Activated CD4-positive, alpha-beta T cell treated with anti-CD3 and anti-CD28 coated beads, Interleukin-2, Interleukin-4, amounts not matched to agents 100 ng/mL and 50 ng/mL, durations not matched to agents 16 hours and 8 hours (primary cell): ENCODE results near the gene NMUR1.
"Not testable (repeated sequence)": the region's sequence is repeated elsewhere in the genome, so short reads cannot be mapped to it uniquely, and the experiment has no call there.

Source experiments
- DNase-seq: peaks from one replicate; pipeline ENCODE4 v3.0.0-alpha.2; 2020; ENCODE audit warnings: low spot score

The NMUR1 gene, protein sequence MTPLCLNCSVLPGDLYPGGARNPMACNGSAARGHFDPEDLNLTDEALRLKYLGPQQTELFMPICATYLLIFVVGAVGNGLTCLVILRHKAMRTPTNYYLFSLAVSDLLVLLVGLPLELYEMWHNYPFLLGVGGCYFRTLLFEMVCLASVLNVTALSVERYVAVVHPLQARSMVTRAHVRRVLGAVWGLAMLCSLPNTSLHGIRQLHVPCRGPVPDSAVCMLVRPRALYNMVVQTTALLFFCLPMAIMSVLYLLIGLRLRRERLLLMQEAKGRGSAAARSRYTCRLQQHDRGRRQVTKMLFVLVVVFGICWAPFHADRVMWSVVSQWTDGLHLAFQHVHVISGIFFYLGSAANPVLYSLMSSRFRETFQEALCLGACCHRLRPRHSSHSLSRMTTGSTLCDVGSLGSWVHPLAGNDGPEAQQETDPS

DNA sequence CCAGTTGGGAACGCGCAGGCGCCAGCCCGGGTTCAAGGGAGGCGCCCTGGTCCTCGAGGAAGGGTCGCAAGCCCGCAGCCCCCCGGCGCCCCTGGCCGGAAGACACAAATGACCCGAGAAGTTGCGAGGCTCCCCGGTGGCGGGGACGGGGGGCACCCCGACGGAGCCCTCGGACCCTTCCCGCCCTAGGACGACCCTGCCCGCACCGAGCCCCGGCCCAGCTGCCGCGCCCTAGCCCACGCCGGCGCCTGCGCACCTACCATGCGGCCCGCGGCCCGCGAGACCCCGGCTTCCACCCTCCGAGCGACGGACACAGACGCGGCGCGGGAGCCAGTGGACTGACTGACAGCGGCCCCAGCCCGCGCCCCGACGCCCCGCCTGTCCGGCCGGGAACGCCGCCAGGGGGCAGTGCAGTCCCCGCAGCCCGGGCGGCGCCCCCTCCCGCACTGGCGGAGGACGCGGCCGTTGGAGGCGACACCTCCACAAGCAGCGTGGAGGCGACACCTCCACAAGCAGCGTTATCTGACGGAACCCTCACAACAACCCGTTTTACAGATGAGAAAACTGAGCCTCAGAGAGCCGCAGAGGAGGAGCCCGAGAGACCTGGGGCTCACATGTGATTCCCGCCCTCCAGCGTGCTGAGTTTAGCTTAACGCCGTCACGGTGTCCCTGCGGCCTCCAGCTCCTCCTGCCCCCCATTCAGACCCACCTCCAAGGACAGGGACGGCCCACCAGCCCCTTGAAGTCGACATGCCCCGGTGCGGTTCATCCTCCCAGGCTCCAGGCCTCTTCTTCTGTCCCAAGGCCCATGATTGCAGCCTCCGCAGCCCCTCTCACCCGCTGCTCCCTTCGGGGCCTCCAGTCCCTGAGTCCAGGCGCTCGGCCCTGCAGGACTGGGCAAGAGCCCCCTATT is at the start of gene NMUR1:
NMUR1 (minus strand) TSS at position 347 of the 913 bp plus-strand sequence; CDS start at position 263, 84 bp downstream.
- peak; percentile 63 for DNase-seq

DNA sequence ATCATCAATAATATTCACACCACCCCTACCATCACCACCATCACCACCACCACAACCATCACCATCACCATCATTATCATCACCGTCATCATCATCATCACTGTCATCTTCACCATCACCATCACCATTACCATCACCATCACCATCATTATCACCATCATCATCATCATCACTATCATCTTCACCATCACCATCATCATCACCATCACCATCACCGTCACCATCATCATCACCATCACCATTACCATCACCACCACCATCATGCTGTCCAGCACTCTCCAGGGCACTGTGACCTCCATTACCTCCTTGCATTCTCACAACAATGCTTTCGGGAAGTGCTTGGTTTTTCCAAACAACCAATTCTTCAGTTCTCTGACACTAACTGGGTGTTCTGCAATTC is 49.3 kb upstream of the NMUR1 start:
- DNase-seq, result no peak

DNA sequence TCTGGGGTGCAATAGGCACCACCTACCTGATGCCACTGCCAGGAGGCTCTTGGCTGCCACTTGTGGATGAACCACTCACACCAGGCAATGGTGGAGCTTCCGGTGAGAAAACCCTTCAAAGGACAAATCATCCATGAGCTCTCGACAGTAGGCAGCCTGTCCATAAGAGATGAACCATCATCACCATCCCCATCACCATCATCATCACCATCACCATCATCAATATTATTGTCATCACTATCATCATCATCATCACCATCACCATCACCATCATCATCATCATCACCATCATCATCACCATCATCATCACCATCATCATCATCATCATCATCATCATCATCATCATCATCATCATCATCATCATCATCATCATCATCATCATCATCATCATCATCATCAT is 48.4 kb upstream of the NMUR1 start:
- not testable (repeated sequence) for DNase-seq

DNA sequence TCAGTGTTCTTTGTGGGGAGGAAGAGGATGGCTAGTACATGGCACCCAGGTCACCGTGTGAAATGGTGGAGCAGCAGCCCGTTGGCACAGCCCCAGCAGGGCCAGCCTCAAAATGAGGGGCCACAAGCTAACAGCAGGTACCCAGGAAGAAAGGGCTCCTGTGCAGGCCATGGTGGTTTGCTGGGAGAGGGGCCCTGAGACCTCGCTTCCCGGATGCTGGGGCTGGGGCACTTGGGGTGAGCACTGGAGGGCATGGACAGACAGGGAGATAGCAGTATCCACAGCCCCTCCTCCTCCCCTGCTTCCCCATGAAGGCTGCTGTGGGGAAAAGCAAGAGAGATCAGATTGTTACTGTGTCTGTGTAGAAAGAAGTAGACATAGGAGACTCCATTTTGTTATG is 46.2 kb upstream of the NMUR1 start:
- DNase-seq, result no peak

DNA sequence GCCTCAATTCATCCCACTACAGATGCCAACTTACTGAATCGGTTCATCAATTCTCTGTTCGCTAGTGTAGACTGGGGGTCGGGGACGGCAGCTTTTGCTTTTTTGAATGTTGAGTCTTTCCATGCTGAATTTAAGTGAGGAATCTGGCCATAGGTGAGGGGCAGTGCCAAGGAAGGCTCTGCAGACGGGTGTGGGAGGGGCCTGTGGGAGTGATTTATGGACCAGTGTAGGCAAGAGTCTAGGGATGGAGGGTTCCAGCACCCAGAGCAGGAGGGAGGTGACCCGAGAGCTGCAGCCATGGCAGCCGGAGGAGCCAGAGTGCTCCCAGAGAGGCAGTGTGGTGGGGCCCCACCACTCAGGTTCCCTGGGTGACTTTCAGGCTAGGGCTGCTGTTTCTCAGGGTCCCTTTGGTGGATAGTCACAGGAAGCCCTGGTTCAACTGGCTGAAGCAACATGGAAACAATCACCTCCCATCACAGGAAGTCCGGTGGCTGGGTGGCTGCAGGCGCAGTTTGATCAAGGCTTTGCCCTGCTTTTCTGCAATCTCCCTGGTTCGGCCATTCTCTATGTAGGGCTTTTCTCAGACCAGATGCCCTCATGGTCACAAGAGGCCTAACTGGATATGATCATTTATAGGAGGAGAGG is 45.5 kb upstream of the NMUR1 start:
- no peak for DNase-seq

DNA sequence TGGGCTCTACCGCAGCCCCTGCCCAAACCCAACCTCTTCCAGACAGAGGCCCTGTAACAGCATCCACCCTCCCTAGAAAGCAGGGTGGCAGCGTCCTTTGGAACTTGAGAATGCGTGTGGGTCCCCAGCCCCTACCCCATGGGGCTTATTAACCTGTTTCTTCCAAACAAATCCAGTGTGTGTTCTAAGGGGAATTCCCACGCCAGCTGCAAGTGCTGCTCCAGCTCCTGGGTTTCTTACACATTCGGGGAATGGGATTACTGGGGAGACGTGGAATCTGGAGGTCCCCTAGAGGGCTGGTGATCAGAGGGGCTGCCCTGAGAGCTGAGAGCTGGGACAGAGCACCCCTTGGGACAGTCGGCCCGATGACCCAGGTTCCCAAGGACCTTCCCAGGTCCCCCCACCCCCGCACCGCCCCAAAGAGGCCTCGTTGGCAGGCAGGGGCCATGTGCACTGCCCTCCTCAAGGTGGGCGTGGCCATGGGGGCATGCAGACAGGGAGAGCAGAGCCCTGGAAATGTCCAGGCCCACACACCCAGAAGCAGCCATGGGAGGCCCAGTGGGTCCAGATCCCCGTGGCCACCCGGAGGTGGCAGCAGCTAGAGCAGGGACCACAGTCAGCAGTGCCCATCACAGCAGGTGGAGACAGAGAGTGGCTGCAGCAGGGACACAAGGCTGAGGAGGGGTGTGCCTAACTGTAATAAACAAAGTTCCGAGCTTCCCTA is 43.6 kb upstream of the NMUR1 start:
- DNase-seq, result no peak

DNA sequence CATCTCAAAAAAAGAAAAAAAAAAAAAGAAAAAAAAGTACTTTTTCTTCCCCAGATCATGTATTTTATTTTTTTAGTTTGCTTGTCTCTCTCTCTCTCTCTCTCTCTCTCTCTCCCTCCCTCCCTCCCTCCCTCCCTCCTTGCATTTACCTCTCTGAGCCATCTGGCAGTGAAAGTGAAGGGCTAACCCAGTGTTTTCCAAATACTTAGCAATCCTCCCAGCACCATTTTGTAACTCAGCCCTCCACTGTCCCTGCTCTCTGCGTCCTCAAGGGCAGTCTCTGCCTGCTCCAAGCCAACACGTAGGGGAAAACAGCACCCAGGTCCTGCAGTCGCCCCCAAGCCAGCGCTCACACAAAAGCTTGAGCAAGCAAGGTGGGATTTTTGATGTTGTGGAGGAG is 42.9 kb upstream of the NMUR1 start:
- DNase-seq, result no peak

DNA sequence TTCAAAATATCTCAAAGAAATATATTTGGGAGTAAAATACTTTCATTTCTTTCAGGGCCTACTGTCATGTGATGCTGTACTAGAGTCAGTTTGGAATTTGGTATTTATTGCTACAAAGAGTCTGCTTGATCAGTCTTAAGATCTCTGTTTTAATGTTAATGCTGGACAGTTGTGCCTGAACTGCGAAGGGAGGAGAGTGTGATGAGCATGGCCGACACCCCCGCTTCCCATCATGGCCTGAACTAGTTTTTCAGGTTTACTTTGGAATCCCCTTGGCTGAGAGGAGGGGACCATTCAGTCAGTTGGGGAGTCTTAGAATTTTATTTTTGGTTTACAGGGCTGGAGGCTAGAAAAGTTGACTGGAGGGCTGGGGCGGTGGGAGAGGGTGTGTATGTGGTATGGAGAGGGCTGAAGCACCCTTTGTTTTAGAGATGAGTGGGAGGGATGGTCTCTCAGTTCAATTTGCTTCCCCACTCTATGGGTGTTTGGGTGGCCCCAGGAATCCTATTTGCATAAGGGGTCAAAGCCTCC is 41.5 kb upstream of the NMUR1 start:
- DNase-seq, result no peak

DNA sequence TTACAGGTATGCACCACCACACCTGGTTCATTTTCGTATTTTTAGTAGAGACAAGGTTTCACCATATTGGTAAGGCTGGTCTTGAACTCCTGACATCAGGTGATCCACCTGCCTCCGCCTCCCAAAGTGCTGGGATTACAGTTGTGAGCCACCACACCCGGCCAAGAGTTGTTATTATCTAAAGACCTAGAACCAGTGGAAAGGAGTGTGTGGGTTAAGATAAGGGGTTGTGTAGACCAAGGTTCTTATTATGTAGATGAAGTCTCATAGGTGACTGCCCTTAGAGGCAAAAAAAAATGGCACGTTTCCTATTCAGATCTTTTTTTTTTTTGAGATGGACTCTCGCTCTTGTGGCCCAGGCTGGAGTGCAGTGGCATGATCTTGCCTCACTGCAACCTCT is 40.7 kb upstream of the NMUR1 start:
- not testable (repeated sequence) for DNase-seq

DNA sequence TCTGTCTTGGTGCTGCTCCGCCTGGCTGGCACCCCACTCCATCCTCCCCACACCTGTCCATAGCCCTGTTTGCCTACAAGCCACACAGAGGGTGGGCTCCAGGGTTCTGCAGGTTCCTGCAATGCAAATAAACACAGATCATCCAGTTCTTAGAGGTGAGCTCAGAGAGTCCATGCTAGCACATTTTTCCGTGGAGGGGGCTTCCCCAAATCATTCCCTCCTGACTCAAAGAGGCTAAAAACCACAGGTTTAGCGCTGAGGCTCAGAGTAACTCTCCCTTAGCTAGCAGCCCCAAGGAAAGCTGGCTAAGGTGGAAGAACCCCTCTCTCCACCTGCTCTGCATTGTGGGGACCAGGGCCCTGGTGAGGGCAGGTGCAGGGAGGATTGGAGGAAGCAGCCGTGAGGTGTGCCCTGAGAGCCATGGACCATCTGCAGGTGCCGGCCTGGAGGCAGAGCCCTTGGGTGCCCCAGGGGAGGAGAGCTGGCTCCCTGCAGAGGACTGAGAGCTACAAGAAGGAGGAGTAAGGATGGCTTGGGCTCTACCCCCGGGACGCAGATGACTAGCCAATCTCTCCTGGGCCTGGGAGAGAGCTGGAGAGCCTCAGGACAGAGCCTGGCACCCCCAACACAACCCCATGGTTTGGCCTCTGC is 38.7 kb upstream of the NMUR1 start:
- no peak for DNase-seq

DNA sequence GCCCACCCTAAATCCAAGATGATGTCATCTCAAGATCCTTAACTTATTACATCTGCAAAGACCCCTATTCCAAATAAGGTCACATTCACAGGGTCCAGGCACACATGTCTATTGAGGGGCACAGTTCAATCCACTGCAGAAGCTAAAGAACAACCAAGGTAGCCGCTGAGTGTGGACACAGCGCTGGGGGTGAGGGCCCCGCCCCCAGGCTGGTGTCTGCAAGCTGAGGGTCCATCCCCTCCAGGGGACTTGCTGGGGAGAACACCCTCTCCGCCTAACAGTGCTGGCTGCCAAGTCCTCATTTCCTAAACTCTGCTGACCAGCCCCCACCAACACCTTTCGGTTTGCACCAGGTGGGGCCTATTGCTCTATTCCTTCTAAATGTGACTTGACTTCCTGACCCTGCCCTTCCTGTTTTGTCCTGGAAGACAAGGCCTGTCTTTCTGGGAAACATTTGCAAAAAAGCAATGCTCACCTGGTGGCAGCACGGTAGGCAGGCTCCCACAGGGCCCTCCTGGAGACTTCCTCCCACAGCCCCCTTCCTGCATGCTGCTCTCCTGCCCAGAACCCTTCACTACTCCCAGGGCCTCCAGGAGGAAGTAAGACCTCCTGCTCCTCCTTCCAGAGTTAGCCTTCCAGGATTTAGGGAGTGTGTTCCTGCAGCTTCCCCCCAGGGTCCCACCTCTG is 38.0 kb upstream of the NMUR1 start:
- no peak for DNase-seq

DNA sequence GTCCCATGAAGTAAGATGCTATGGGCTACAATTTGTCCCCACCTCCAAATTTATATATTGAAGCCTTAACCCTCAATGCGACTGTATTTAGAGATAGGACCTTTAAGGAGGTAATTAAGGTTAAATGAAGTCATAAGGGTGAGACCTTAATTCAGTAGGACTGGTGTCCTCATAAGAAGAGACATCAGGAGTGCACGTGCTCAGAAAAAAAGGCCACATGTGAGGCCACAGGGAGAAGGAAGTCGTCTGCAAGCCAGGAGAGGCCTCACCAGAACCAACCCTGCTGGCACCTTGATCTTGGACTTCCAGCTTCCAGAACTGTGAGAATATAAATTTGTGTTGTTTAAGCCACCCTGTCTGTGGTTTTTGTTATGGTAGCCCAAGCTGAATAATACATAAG is 36.9 kb upstream of the NMUR1 start:
- DNase-seq, result no peak

DNA sequence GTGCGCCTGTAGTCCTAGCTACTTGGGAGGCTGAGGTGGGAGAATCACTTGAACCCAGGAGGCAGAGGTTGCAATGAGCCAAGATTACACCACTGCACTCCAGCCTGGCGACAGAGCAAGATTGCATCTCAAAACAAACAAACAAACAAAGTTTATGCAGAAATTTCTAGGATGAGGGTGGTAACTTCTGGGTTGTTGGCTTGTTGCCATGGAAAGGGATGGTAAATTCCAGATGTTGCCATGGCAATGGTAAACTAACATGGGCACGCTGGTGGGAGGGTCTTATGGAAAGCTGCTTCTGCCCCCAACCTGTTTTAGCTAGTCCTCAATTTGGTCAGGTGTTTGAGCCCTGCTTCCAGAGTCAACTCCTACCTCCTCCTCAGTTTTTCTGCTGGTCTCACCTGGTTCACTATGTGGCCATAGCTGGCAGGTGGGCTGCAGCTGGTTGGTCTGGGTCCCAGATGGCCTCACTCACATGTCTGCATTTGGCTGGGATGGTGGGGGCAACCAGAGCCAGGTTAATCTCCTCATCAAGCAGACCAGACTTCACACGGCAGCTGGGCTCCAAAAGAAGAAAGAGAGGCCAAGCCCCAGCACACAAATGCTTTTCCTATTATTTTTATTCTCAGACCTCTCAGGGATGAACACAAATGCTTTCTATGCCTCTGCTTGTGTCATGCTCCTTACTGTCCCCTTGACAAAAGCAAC is 35.8 kb upstream of the NMUR1 start:
- DNase-seq, result no peak

DNA sequence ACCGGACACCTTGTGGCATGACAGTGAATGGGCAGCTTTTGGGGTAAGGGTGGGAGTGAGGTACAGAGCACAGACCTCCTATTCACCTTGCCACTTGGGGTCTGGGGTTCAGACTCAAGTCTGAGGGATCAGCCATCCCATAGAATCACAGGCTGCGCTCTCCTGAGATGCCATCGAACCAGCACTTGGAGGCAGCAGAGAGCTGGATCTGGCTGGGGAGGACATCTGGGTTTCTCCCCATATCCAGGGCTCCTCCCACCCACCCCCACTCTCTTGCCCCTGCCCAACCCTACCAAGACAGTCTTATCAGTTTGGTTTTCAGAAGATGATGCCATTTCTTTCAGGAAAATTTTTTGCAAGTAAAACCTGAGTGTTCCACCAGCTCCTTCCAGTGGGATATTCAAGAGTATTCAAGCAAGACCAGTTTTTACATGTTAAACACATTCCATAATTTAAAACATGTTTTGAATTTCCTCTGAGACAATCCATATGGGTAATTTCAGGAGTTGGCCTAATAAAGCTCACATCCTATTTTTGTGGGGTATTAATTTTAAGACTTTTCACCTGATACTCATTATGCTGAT is 33.2 kb upstream of the NMUR1 start:
- peak; percentile 42 for DNase-seq

DNA sequence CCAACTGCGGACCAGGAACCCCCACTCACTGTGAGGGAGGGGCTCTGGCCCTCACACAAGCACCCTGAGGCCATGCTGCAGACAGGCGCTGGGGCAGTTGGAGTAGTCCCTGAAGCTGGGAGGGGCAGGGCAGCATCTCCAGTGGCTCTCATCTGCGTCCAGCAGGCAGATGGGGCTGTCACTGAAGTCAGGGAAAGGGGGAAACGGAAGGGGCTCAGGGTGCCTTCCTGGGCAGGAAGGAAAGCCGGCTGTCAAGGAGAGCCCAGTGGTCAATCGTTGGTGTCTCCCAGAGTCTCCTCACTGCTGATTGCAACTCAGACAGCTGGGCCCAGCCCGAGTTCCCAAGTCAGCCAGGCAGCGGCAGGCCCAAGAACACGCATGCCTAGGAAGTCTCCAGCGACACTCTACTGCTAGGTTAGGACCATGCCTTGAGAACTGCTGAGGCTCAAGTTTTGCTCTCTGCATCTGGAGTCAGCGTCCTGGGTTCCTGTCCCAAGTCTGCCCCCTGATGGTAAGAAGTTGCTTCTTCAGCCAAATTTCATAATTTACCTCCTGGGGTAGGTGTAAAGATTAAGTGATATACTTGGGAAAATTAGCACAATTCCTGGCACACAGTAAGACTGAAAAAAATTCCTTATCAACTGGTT is 27.4 kb upstream of the NMUR1 start:
- peak; percentile 81 for DNase-seq

DNA sequence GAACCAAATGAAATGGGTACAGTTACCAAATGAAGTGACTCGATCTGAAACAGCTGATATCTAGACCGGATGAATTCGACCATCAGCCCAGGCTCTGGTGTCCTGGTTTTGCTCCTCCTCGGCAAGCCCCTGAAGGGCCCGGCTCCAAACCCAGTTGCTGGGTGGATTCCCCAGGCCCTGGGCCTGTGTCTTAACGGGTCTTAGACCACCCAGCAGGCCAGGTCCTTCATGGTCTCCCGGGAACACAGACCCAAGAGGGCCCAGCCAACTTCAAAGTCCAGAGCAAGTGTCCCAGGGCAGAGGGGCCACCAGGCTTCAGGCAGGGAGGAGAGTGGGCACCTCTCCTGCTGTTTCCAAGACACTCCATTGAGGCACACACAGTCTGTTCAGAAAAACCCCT is 26.7 kb upstream of the NMUR1 start:
- no peak for DNase-seq

DNA sequence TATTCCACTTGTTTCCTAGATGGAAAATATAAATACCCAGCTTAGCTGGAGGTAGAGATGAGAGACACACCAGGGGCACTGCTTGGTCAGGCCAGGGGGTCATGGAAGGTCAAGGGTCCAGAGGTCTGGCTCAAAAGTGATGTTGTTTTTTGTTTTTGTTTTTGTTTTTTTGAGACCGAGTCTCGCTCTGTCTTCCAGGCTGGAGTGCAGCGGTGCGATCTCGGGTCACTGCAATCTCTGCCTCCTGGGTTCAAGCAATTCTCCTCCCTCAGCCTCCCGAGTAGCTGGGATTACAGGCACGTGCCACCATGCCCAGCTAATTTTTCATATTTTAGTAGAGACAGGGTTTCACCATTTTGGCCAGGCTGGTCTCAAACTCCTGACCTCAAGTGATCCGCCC is 26.3 kb upstream of the NMUR1 start:
- not testable (repeated sequence) for DNase-seq

DNA sequence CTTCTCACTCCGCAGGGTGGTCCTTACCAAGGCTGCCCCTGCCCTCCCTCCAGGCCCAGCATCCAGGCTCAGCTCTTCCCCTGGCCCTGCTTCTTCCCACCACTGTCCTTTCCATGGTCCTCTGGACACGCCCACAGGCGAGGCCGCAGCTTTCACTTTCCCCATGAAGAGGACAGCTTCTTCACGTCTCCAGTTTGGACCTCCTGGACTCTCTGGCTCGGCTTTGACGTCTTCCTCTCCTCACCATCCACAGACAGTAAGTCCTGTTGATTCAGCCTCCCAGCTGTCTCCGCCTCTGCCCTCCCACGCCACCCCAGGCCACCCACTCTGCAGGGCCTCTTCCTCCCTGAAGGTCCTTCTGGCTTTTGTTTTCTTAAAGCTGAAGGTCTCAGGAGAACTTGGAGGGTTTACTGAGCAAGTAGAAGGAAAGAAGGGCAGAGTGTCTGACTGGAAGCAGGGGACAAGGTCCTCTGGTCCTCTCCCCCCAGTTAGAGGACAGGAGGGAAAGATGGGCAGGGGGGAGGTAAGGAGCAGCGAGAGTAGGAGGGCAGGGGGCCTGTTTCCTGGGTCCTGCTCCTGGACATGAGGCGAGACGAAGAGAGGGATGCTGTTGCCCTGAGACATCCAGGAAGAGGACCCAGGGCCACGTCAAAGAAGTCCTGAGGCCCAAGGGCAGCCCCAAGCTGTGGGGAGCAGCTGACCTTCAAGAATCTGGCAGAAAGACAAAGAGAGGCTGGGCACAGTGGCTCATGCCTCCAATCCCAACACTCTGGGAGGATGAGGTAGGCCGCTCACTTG is 24.7 kb upstream of the NMUR1 start:
- no peak for DNase-seq
